ENCODE data around the gene BCKDHA. TPM values are rescaled to one million over a fixed set of nuclear protein-coding genes. Genes with fewer than 3 reads are reported as not detected.
"Not testable (repeated sequence)": the region's sequence is repeated elsewhere in the genome, so short reads cannot be mapped to it uniquely, and the experiment has no call there.

BCKDHA gene
- total RNA-seq, 1 experiment from 2014 or later, result 32.6 TPM

GRCh38 chr19:41366089-41366488, 31.5 kb upstream of the BCKDHA start:
- no peak for DNase-seq (ENCODE audit: low spot score)

GRCh38 chr19:41367848-41368301, 29.7 kb upstream of the BCKDHA start:
- DNase-seq (ENCODE audit: low spot score), result peak; percentile 64

- no peak for DNase-seq (ENCODE audit: low spot score)
Observed at GRCh38 chr19:41369769-41370168, 27.8 kb upstream of the BCKDHA start.

GRCh38 chr19:41371119-41371518, 26.5 kb upstream of the BCKDHA start:
- DNase-seq (ENCODE audit: low spot score), result not testable (repeated sequence)

- no peak for DNase-seq (ENCODE audit: low spot score)
Observed at GRCh38 chr19:41371541-41371940, 26.1 kb upstream of the BCKDHA start.

GRCh38 chr19:41372501-41372900, 25.1 kb upstream of the BCKDHA start:
- DNase-seq (ENCODE audit: low spot score), result no peak

GRCh38 chr19:41373993-41374392, 23.6 kb upstream of the BCKDHA start:
- peak; percentile 86 for DNase-seq (ENCODE audit: low spot score)

- no peak for DNase-seq (ENCODE audit: low spot score)
Observed at GRCh38 chr19:41376241-41376997, 21.2 kb upstream of the BCKDHA start, which contains the start of gene TMEM91. Gene TMEM91, plus strand, starts transcription at chr19:41376533. Its CDS starts 1,777 bp downstream, at chr19:41378310.

- DNase-seq (ENCODE audit: low spot score), result no peak
Observed at GRCh38 chr19:41376998-41377365, 20.6 kb upstream of the BCKDHA start.

GRCh38 chr19:41377977-41378709, 19.5 kb upstream of the BCKDHA start:
- DNase-seq (ENCODE audit: low spot score), result no peak

- DNase-seq (ENCODE audit: low spot score), result not testable (repeated sequence)
Observed at GRCh38 chr19:41381536-41381935, 16.1 kb upstream of the BCKDHA start.

- no peak for DNase-seq (ENCODE audit: low spot score)
Observed at GRCh38 chr19:41384351-41384750, 13.3 kb upstream of the BCKDHA start.

GRCh38 chr19:41386442-41386841, 11.2 kb upstream of the BCKDHA start:
- DNase-seq (ENCODE audit: low spot score), result no peak

GRCh38 chr19:41391618-41392017, 6.0 kb upstream of the BCKDHA start:
- DNase-seq (ENCODE audit: low spot score), result no peak

- DNase-seq (ENCODE audit: low spot score), result no peak
Observed at GRCh38 chr19:41392775-41393174, 4.8 kb upstream of the BCKDHA start.

GRCh38 chr19:41395355-41395754, 2.3 kb upstream of the BCKDHA start:
- DNase-seq (ENCODE audit: low spot score), result no peak

GRCh38 chr19:41398050-41398418, 416 bp downstream of the BCKDHA start:
- no peak for DNase-seq (ENCODE audit: low spot score)

- no peak for DNase-seq (ENCODE audit: low spot score)
Observed at GRCh38 chr19:41398598-41398997, 980 bp downstream of the BCKDHA start.

- DNase-seq (ENCODE audit: low spot score), result no peak
Observed at GRCh38 chr19:41399091-41399490, 1.5 kb downstream of the BCKDHA start.

GRCh38 chr19:41399525-41399924, 1.9 kb downstream of the BCKDHA start:
- DNase-seq (ENCODE audit: low spot score), result no peak

- no peak for DNase-seq (ENCODE audit: low spot score)
Observed at GRCh38 chr19:41401483-41401882, 3.9 kb downstream of the BCKDHA start.

GRCh38 chr19:41402010-41402409, 4.4 kb downstream of the BCKDHA start:
- no peak for DNase-seq (ENCODE audit: low spot score)
